ENCODE data around the gene ELMO1. TPM values are rescaled to one million over a fixed set of nuclear protein-coding genes. Genes with fewer than 3 reads are reported as not detected.

The ELMO1 gene
- polyA plus RNA-seq, 1 donor from 2014 or later = 86.5 TPM

DNA sequence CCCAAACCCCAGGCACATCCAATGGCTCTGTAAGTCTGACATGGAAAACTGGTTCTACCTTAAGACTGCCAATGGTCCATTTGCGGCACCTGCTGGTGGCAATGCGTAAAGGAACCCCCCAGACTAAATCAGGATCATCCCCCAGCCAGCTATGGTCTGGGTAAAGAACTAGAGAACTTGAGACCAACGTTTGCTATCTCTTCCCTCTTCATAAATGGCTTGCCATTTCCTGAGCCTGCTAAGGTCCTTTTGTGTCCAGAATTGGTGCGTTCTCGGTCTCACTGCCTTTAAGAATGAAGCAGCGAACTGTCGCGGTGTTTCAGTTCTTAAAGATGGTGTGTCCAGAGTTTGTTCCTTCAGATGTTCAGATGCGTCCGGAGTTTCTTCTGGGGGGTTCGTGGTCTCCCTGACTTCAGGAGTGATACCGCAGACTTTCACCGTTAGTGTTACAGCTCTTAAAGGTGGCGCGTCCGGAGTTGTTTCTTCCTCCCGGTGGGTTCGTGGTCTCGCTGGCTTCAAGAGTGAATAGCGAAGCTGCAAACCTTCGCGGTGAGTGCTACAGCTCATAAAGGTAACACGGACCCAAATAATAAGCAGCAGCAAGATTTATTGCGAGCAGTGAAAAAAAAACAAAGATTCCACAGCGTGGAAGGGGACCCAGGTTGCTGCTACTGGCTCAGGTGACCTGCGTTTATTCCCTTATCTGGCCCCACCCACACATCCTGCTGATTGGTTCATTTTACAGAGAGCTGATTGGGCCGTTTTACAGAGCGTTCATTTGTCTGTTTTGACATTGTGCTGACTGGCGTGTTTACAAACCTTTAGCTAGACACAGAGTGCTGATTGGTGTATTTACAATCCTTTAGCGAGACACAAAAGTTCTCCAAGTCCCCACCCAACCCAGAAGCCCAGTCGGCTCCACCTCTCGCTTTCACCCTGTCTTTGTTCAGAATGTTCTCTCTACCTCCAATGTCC, 95.4 kb downstream of the ELMO1 start:
- peak overlapping the region; percentile 73 to 93 (median 82) for H3K27ac Mint-ChIP-seq
- no peaks in the 10 kb centered on the region for H3K9me3 Mint-ChIP-seq
- peak overlapping the region; percentile 90 to 97 (median 93) for H3K4me3 Mint-ChIP-seq
- H3K4me1 Mint-ChIP-seq = peaks cover 39 to 59% (median 54%) of the 10 kb centered on the region in 3 donors
- no peaks in the 10 kb centered on the region for H3K36me3 Mint-ChIP-seq
- H3K27me3 Mint-ChIP-seq = no peaks in the 10 kb centered on the region

- Mint-ChIP-seq H3K9me3 (no peaks in the 10 kb centered on the region), H3K4me1 (peaks cover 37 to 61% (median 58%) of the 10 kb centered on the region in 3 donors), H3K27ac (peak overlapping the region in 2 of 3 donors; percentile 31 to 73), H3K4me3 (peak overlapping the region; percentile 90 to 97 (median 93)), H3K36me3 (no peaks in the 10 kb centered on the region), H3K27me3 (no peaks in the 10 kb centered on the region)
Observed at GRCh38 chr7:37352251-37352880, 96.3 kb downstream of the ELMO1 start.

DNA sequence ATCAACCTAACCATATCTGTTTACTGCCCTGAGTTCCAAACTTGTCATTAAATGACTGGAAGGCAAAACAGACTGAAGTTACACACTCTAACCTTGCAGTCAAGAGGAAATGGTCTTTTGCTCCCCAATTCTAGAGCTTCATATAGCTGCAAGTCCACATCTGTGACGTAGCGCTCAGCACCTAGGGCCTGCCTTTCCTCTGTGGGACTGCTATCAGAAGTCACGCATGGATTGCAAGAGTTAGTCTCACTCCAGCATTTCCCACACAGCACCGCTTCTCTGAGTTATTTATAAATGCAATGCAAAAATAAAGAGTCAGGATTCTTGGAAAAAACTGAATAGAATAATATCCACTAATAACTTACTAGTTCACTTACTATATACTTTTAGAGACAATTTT, 96.9 kb downstream of the ELMO1 start:
- H3K4me3 Mint-ChIP-seq = peak overlapping the region in 1 of 4 donors; percentile 7
- H3K4me1 Mint-ChIP-seq = peaks cover 35 to 59% (median 56%) of the 10 kb centered on the region in 3 donors
- H3K27ac Mint-ChIP-seq = no peak overlapping the region
- H3K9me3 Mint-ChIP-seq = no peaks in the 10 kb centered on the region
- H3K36me3 Mint-ChIP-seq = no peaks in the 10 kb centered on the region
- H3K27me3 Mint-ChIP-seq = no peaks in the 10 kb centered on the region

- Mint-ChIP-seq H3K4me1 (peaks cover 37 to 56% (median 48%) of the 10 kb centered on the region in 3 donors), H3K4me3 (peak overlapping the region in 1 of 4 donors; percentile 60), H3K36me3 (peaks cover under 1% of the 10 kb centered on the region), H3K9me3 (peaks cover 0 to under 1% (median 0%) of the 10 kb centered on the region in 3 donors), H3K27me3 (no peaks in the 10 kb centered on the region), H3K27ac (peak overlapping the region in 2 of 3 donors; percentile 77 to 81)
Observed at GRCh38 chr7:37349979-37350590, 98.6 kb downstream of the ELMO1 start.

- Mint-ChIP-seq H3K4me3 (no peak overlapping the region), H3K27me3 (no peaks in the 10 kb centered on the region), H3K27ac (peak overlapping the region in 1 of 3 donors; percentile 42), H3K9me3 (peaks cover 0 to 1% (median 0%) of the 10 kb centered on the region in 3 donors), H3K36me3 (peaks cover 2% of the 10 kb centered on the region), H3K4me1 (peaks cover 38 to 54% (median 45%) of the 10 kb centered on the region in 3 donors)
Observed at GRCh38 chr7:37348982-37349381, 99.7 kb downstream of the ELMO1 start.

DNA sequence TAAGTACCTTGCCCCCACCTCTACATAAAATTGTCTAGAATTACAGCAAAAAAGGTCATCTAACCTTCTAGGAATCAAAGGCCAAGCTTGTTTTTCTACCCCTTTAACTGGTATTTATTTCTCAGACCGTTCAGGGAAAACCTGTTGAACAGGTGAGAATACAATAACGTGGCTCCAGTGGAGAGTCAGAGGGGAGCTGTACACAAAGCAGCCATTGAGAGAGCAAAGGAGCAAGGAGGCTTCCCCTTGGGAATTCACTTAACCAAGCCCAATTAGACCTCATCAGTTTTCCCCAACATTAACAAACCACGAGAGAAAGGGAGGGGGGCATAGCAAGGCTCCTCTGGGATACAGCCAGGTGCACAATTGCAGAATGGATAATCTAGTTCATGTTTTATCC, 101.9 kb downstream of the ELMO1 start:
- Mint-ChIP-seq H3K27ac (peak overlapping the region in 2 of 3 donors; percentile 5 to 28), H3K4me1 (peaks cover 32 to 50% (median 41%) of the 10 kb centered on the region in 3 donors), H3K36me3 (peaks cover 2% of the 10 kb centered on the region), H3K4me3 (no peak overlapping the region), H3K27me3 (no peaks in the 10 kb centered on the region), H3K9me3 (peaks cover 0 to 1% (median 0%) of the 10 kb centered on the region in 3 donors)

DNA sequence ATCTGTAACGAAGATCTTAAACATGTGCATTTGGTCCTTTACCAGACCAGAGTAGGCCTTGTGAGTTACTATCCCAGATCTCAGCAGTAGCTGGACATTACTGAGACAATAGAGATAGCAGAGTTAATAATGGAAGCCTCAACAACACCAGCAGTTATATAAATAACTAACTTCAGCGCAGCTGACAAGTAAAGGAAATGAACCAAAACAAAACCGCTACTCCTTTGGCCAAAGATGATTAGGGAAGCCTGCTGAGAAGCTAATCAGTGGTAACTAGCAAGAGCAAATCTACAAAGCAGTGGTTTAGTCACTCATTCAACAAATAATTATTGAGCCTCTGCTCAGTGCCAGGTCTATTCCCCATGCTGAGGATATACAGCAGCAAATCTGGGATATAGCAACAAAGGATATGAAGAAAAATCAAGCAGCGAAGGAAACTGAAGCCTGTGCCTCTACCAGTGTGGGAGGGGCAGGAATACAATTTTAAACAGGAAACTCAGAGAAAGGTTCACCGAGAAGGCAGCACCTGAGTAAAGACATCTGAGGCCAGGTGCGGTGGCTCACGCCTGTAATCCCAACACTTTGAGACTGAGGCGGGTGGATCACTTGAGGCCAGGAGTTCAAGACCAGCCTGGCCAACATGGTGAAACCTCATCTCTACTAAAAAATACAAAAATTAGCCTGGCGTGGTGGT, 103.6 kb downstream of the ELMO1 start:
- H3K36me3 Mint-ChIP-seq = peaks cover 4% of the 10 kb centered on the region
- peak overlapping the region; percentile 66 to 99 (median 96) for H3K27ac Mint-ChIP-seq
- no peaks in the 10 kb centered on the region for H3K27me3 Mint-ChIP-seq
- H3K9me3 Mint-ChIP-seq = peaks cover 0 to 1% (median 0%) of the 10 kb centered on the region in 3 donors
- H3K4me3 Mint-ChIP-seq = peak overlapping the region; percentile 47 to 90 (median 52)
- peaks cover 45 to 56% (median 46%) of the 10 kb centered on the region in 3 donors for H3K4me1 Mint-ChIP-seq

DNA sequence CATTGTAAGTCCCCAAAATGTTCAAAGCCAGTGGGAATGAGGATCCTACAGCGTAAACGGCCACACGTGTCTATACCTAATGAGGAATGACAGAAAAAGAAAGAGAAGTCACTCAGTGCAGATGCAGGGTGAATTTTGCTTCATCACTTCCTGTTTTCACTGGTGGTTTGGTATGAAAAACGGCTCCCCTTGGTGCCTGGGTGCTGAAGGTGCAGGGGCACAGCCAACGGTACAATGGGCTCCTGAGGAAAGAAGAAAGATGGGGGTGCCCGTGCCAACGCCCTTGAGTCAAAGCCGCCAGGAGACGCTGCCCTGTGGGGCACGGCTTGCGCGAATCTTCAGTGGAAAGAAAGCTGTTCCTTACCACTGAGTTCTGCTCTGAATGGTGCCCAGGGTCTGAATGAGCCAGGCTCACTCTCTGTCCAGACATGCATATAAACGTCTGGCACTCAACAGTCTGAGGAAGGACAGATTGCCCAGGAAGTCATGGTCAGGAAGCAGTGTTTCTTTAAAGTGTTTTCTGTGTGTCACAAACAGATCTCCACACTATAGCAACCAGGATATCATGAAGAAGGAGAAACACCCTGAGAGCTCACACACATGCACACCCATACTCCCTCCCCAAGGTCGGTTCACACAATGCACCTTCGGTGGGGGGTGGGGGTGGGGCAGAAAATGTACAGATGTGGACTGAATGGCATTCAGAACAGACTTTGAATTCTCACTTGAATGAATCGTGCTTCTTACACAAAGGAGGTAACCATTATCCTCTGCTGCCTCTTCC, 105.8 kb downstream of the ELMO1 start:
- peak overlapping the region; percentile 93 to 98 (median 98) for H3K4me3 Mint-ChIP-seq
- H3K27me3 Mint-ChIP-seq = no peaks in the 10 kb centered on the region
- peaks cover 0 to 1% (median 0%) of the 10 kb centered on the region in 3 donors for H3K9me3 Mint-ChIP-seq
- peak overlapping the region; percentile 94 to 98 (median 94) for H3K27ac Mint-ChIP-seq
- H3K36me3 Mint-ChIP-seq = peaks cover 5% of the 10 kb centered on the region
- H3K4me1 Mint-ChIP-seq = peaks cover 32 to 69% (median 61%) of the 10 kb centered on the region in 3 donors

GRCh38 chr7:37342176-37342687, 106.4 kb downstream of the ELMO1 start:
- H3K9me3 Mint-ChIP-seq = peaks cover 0 to 1% (median 0%) of the 10 kb centered on the region in 3 donors
- peak overlapping the region; percentile 94 to 98 (median 94) for H3K27ac Mint-ChIP-seq
- H3K27me3 Mint-ChIP-seq = no peaks in the 10 kb centered on the region
- peaks cover 5% of the 10 kb centered on the region for H3K36me3 Mint-ChIP-seq
- peaks cover 31 to 70% (median 67%) of the 10 kb centered on the region in 3 donors for H3K4me1 Mint-ChIP-seq
- H3K4me3 Mint-ChIP-seq = peak overlapping the region; percentile 93 to 98 (median 98)

- H3K27ac Mint-ChIP-seq = peak overlapping the region; percentile 63 to 94 (median 94)
- peaks cover 9% of the 10 kb centered on the region for H3K36me3 Mint-ChIP-seq
- peaks cover 37 to 80% (median 75%) of the 10 kb centered on the region in 3 donors for H3K4me1 Mint-ChIP-seq
- H3K9me3 Mint-ChIP-seq = peaks cover 0 to 1% (median 0%) of the 10 kb centered on the region in 3 donors
- H3K4me3 Mint-ChIP-seq = peak overlapping the region; percentile 93 to 98 (median 98)
- no peaks in the 10 kb centered on the region for H3K27me3 Mint-ChIP-seq
Observed at GRCh38 chr7:37341033-37341630, 107.5 kb downstream of the ELMO1 start.

GRCh38 chr7:37338966-37339365, 109.7 kb downstream of the ELMO1 start:
- peaks cover 32 to 84% (median 75%) of the 10 kb centered on the region in 3 donors for H3K4me1 Mint-ChIP-seq
- peak overlapping the region in 2 of 3 donors; percentile 1 to 97 for H3K27ac Mint-ChIP-seq
- H3K36me3 Mint-ChIP-seq = peaks cover 8% of the 10 kb centered on the region
- no peaks in the 10 kb centered on the region for H3K27me3 Mint-ChIP-seq
- peak overlapping the region in 2 of 4 donors; percentile 5 to 89 for H3K4me3 Mint-ChIP-seq
- H3K9me3 Mint-ChIP-seq = no peaks in the 10 kb centered on the region

DNA sequence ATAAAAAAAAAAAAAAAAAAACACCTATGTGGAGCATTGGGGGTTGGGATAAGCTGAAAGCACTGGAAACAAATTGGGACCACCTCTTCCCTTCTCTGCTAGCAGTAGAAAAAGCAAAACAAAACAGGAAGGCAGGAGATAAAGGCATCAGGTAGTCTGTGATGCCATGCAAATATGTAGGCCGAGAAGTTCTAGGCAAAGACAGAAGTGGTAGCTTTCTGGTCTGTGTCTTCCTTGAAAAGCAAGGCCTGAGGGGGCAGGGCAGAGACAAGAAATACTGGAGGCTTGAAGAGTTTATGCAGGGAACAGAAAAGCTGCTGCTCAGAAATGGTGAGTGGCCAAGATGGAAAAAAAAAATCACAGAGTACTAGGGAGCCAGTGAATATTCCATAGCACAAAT, 111.1 kb downstream of the ELMO1 start:
- H3K27ac Mint-ChIP-seq = peak overlapping the region; percentile 80 to 98 (median 97)
- H3K4me3 Mint-ChIP-seq = peak overlapping the region in 3 of 4 donors; percentile 67 to 93 (median 75)
- peaks cover 34 to 84% (median 75%) of the 10 kb centered on the region in 3 donors for H3K4me1 Mint-ChIP-seq
- peaks cover 8% of the 10 kb centered on the region for H3K36me3 Mint-ChIP-seq
- no peaks in the 10 kb centered on the region for H3K9me3 Mint-ChIP-seq
- no peaks in the 10 kb centered on the region for H3K27me3 Mint-ChIP-seq

- Mint-ChIP-seq H3K27me3 (no peaks in the 10 kb centered on the region), H3K4me1 (peaks cover 28 to 84% (median 78%) of the 10 kb centered on the region in 3 donors), H3K9me3 (no peaks in the 10 kb centered on the region), H3K27ac (peak overlapping the region; percentile 80 to 98 (median 97)), H3K36me3 (peaks cover 13% of the 10 kb centered on the region), H3K4me3 (peak overlapping the region; percentile 65 to 93 (median 82))
Observed at GRCh38 chr7:37336259-37336658, 112.4 kb downstream of the ELMO1 start.

Measured in IgD-negative memory B cell (primary cell).